IPS-20b (cell line): ENCODE results near the gene ALG14.
A peak's percentile ranks its signal among the peaks of the same experiment; 100 is the strongest.

ENCODE experiments used
- H3K27ac ChIP-seq: one replicate; pipeline ENCODE4 v1.5.1; 2013; ENCODE audit warnings: low read length
- H3K27me3 ChIP-seq: 2 replicates; pipeline ENCODE4 v1.6.1; 2013; ENCODE audit warnings: mild to moderate bottlenecking, low read length, inconsistent platforms; ENCODE audit not compliant: insufficient read depth
- H3K36me3 ChIP-seq: 2 replicates; pipeline ENCODE4 v1.6.1; 2013; ENCODE audit warnings: low read depth, mild to moderate bottlenecking, inconsistent platforms, low read length, moderate library complexity; ENCODE audit not compliant: insufficient read depth
- H3K4me1 ChIP-seq: 2 replicates; pipeline ENCODE4 v1.6.1; 2013; ENCODE audit warnings: mild to moderate bottlenecking, control low read depth, inconsistent platforms, low read length, moderate library complexity; ENCODE audit not compliant: insufficient read depth
- H3K4me3 ChIP-seq: 2 replicates; pipeline ENCODE4 v1.5.1; 2013; ENCODE audit warnings: mild to moderate bottlenecking, low read length, inconsistent platforms
- H3K9ac ChIP-seq: 2 replicates; pipeline ENCODE4 v1.6.1; 2013; ENCODE audit warnings: low read depth, mild to moderate bottlenecking, inconsistent platforms, low read length, moderate library complexity
- H3K9me3 ChIP-seq: 2 replicates; pipeline ENCODE4 v1.6.1; 2013; ENCODE audit warnings: mild to moderate bottlenecking, low read depth, low read length, inconsistent platforms; ENCODE audit not compliant: insufficient read depth

ALG14 gene

DNA sequence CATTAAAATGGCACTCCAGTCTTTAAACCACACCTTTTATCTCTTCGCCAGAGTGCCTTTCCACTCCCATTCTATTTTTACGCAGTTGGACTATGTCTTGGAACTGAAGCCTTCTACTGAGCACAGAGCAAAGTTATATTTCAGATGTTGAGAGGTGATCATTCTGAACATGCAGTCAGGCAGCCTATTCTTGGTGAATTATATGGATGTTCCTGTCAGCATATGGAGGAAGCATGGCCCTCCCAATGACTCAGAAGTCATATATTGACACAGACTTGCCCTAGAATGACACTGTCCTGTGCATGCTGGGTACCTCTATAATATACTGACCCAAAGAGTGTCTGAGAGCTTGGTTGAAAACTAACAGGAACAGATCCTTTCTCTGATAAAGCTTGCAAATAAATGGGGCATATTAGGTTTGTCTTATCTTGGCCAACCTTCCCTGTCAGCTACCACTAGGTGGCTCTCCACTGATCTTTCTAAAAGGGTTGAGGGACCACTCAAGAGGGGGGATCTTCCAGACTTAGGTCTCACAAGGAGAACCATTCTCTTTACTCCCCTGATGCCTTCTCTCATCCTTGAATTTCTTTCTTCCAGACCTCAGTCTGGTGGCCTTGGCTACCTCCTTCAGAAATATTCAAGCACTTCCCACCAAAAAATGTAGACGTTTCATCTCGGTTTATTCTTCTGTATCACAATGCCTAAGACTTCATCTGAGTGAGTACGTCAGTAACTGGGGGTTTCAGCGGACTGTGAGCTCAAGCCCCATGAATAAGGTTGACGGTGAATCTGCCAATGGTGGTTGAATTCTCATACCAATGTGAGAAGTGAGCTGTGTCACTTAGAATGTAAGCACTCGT lies 11.8 kb upstream of the ALG14 start:
- Histone ChIP-seq H3K36me3 (no peaks in the 10 kb centered on the region), H3K4me3 (no peak overlapping the region), H3K27me3 (no peaks in the 10 kb centered on the region), H3K9me3 (no peaks in the 10 kb centered on the region), H3K4me1 (peaks cover 14% of the 10 kb centered on the region), H3K9ac (no peak overlapping the region), H3K27ac (no peak overlapping the region)

- no peak overlapping the region for H3K4me3 ChIP-seq
- peaks cover 12% of the 10 kb centered on the region for H3K4me1 ChIP-seq
- H3K27me3 ChIP-seq, result no peaks in the 10 kb centered on the region
- H3K9ac ChIP-seq, result no peak overlapping the region
- H3K9me3 ChIP-seq, result no peaks in the 10 kb centered on the region
- H3K27ac ChIP-seq, result no peak overlapping the region
- no peaks in the 10 kb centered on the region for H3K36me3 ChIP-seq
Observed at GRCh38 chr1:95080879-95081278, 8.1 kb upstream of the ALG14 start.

GRCh38 chr1:95080446-95080845 lies 7.7 kb upstream of the ALG14 start:
- Histone ChIP-seq H3K4me1 (peaks cover 10% of the 10 kb centered on the region), H3K27me3 (no peaks in the 10 kb centered on the region), H3K27ac (no peak overlapping the region), H3K9me3 (no peaks in the 10 kb centered on the region), H3K36me3 (no peaks in the 10 kb centered on the region), H3K9ac (no peak overlapping the region), H3K4me3 (no peak overlapping the region)

DNA sequence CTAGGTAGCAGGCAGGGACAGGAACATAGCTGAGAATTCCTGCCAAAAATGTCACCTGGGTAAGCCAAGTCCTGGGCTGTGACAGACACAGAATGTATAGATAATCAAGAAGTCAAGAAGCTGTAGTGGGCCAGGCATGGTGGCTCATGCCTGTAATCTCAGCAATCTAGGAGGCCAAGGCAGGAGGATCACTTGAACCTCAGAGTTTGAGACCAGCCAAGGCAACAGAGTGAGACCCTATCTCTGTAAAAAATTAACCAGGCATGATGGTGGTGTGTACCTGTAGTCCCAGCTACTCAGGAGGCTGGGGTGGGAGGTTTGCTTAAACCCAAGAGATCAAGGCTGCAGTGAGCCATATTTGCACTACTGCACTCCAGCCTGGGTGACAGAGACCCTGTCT lies 3.3 kb upstream of the ALG14 start:
- Histone ChIP-seq H3K27ac (no peak overlapping the region), H3K9ac (no peak overlapping the region), H3K36me3 (no peaks in the 10 kb centered on the region), H3K4me3 (no peak overlapping the region), H3K9me3 (no peaks in the 10 kb centered on the region), H3K27me3 (peaks cover 9% of the 10 kb centered on the region; the same call in 1 of the 2 replicates), H3K4me1 (peaks cover 5% of the 10 kb centered on the region; the same call in 1 of the 2 replicates)

GRCh38 chr1:95073446-95073845 lies 695 bp upstream of the ALG14 start:
- H3K36me3 ChIP-seq, result no peaks in the 10 kb centered on the region
- peaks cover 5% of the 10 kb centered on the region; the same call in 1 of the 2 replicates for H3K4me1 ChIP-seq
- H3K9me3 ChIP-seq, result no peaks in the 10 kb centered on the region
- H3K4me3 ChIP-seq, result peak overlapping the region; percentile 100
- H3K9ac ChIP-seq, result peak overlapping the region; percentile 89; the same call in 1 of the 2 replicates
- H3K27me3 ChIP-seq, result peaks cover 9% of the 10 kb centered on the region; the same call in 1 of the 2 replicates
- no peak overlapping the region for H3K27ac ChIP-seq

- peaks cover 9% of the 10 kb centered on the region; the same call in 1 of the 2 replicates for H3K27me3 ChIP-seq
- no peaks in the 10 kb centered on the region for H3K36me3 ChIP-seq
- no peaks in the 10 kb centered on the region for H3K9me3 ChIP-seq
- peaks cover 5% of the 10 kb centered on the region; the same call in 1 of the 2 replicates for H3K4me1 ChIP-seq
- H3K4me3 ChIP-seq, result peak overlapping the region; percentile 100
- H3K27ac ChIP-seq, result no peak overlapping the region
- H3K9ac ChIP-seq, result peak overlapping the region; percentile 89; the same call in 1 of the 2 replicates
Observed at GRCh38 chr1:95072117-95072516, 634 bp downstream of the ALG14 start.

- H3K4me1 ChIP-seq, result peaks cover 5% of the 10 kb centered on the region; the same call in 1 of the 2 replicates
- H3K36me3 ChIP-seq, result no peaks in the 10 kb centered on the region
- H3K9me3 ChIP-seq, result no peaks in the 10 kb centered on the region
- no peak overlapping the region for H3K9ac ChIP-seq
- H3K4me3 ChIP-seq, result peak overlapping the region; percentile 100; the same call in 1 of the 2 replicates
- H3K27me3 ChIP-seq, result peaks cover 9% of the 10 kb centered on the region; the same call in 1 of the 2 replicates
- H3K27ac ChIP-seq, result no peak overlapping the region
Observed at GRCh38 chr1:95071539-95071938, 1.2 kb downstream of the ALG14 start.

DNA sequence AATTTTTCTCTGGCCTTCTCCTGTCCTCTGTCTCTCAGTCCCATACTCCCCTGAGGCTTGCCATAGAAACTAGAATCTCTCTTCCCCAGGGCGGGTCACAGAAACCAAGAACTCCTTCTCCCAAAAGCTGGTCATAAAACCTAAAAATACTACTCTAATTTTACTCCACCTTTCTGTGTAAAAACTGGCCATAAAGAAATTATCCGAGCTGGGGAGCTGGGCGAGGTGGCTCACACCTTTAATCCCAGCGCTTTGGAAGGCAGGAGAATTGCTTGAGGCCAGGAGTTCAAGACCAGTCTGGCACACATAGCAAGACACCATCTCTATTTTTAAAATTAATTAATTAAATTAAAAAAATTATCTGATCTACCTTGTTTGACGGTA lies 3.0 kb downstream of the ALG14 start:
- no peaks in the 10 kb centered on the region for H3K36me3 ChIP-seq
- H3K27ac ChIP-seq, result no peak overlapping the region
- H3K9me3 ChIP-seq, result no peaks in the 10 kb centered on the region

GRCh38 chr1:95068956-95069709 lies 3.6 kb downstream of the ALG14 start:
- Histone ChIP-seq H3K9me3 (no peaks in the 10 kb centered on the region), H3K27me3 (peaks cover 9% of the 10 kb centered on the region; the same call in 1 of the 2 replicates), H3K27ac (no peak overlapping the region), H3K36me3 (no peaks in the 10 kb centered on the region), H3K4me3 (no peak overlapping the region), H3K4me1 (peaks cover 5% of the 10 kb centered on the region; the same call in 1 of the 2 replicates), H3K9ac (no peak overlapping the region)

More for the DNA sequence above, 3.0 kb downstream of the ALG14 start:
- peaks cover 9% of the 10 kb centered on the region; the same call in 1 of the 2 replicates for H3K27me3 ChIP-seq
- H3K4me3 ChIP-seq, result no peak overlapping the region
- H3K9ac ChIP-seq, result no peak overlapping the region
- H3K4me1 ChIP-seq, result peaks cover 5% of the 10 kb centered on the region; the same call in 1 of the 2 replicates

DNA sequence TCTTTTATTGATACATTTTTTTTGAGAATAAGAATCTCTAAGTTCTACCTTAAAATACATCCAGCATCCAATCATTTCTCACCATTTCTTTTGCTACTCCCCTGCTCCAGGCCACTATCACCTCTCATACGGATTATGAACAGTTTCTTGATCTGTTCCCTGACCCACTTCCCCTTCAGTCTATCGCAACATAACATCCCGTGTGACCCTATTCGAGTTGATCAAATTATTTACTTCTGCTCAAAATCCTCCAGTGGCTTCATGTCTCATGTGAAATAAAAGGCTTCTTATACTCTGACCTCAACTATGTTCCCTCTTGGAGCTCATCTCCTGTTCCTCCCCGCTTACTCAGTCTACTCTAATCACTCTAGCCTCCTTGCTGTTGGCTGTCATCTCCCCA lies 5.2 kb downstream of the ALG14 start:
- H3K9me3 ChIP-seq, result no peaks in the 10 kb centered on the region
- H3K4me3 ChIP-seq, result no peak overlapping the region
- H3K36me3 ChIP-seq, result no peaks in the 10 kb centered on the region
- no peaks in the 10 kb centered on the region for H3K4me1 ChIP-seq
- no peak overlapping the region for H3K27ac ChIP-seq
- H3K9ac ChIP-seq, result no peak overlapping the region
- H3K27me3 ChIP-seq, result no peaks in the 10 kb centered on the region

DNA sequence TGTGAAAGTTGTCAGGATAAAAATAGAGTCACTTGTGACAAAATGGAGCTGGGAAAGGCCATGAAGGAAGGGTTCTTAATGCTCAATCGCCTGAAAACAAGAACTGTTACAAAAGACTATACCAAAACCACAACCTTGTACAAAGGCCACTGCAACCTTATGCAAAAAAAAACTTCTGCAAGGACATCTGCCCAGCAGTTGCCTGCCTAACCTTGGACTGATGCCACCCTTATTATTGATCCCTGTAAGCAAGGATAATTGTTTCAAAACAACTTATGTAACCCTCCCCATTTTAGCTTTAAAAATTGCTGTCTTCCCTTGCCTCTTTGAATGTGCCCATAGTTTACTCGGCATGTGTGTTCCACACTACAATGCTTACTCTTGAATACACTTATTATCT lies 5.7 kb downstream of the ALG14 start:
- no peaks in the 10 kb centered on the region for H3K36me3 ChIP-seq
- no peak overlapping the region for H3K27ac ChIP-seq
- no peaks in the 10 kb centered on the region for H3K4me1 ChIP-seq
- no peak overlapping the region for H3K9ac ChIP-seq
- H3K4me3 ChIP-seq, result no peak overlapping the region
- H3K9me3 ChIP-seq, result no peaks in the 10 kb centered on the region
- no peaks in the 10 kb centered on the region for H3K27me3 ChIP-seq
